ENCODE data around the gene ZBTB42. TPM values are rescaled to one million over a fixed set of nuclear protein-coding genes. Genes with fewer than 3 reads are reported as not detected.

Gene ZBTB42
- polyA plus RNA-seq, 1 donor (not counting 4 experiments of a cell fraction or from before 2014, with no cell fraction given), result 0.50 TPM

GRCh38 chr14:104792945-104793702 is 7.8 kb upstream of the ZBTB42 start:
- no peak for DNase-seq (ENCODE audit: low read depth, low spot score)
- Histone ChIP-seq H3K79me2 (ENCODE audit: control insufficient read depth, insufficient read depth, low read length) (peaks cover 66% of the 10 kb centered on the region), H3K4me1 (ENCODE audit: control insufficient read depth, extremely low read depth, insufficient read depth, low read length) (peaks cover 20% of the 10 kb centered on the region), H3K27me3 (ENCODE audit: control insufficient read depth, extremely low read depth, insufficient read depth, low read length) (peaks cover 8% of the 10 kb centered on the region), H3K4me2 (ENCODE audit: control insufficient read depth, extremely low read depth, insufficient read depth, low read depth, low read length) (peak overlapping the region; percentile 90), H3K27ac (ENCODE audit: control insufficient read depth, insufficient read depth, low read length) (no peak overlapping the region), H2AFZ (ENCODE audit: control insufficient read depth, low read length) (no peak overlapping the region), H3K36me3 (ENCODE audit: control insufficient read depth in 2 of 2, extremely low read depth in 1 of 2, insufficient read depth in 2 of 2, low read length in 2 of 2) (peaks cover 16 to 18% of the 10 kb centered on the region in 2 experiments), H4K20me1 (ENCODE audit: control insufficient read depth, extremely low read depth, insufficient read depth, low read length) (peaks cover 25% of the 10 kb centered on the region), H3K9ac (ENCODE audit: control insufficient read depth, extremely low read depth, insufficient read depth, low read length) (peak overlapping the region; percentile 83), H3K4me3 (ENCODE audit: control insufficient read depth in 2 of 3, extremely low read depth in 1 of 3, insufficient read depth in 2 of 3, low read depth in 1 of 3, low read length in 3 of 3) (no peak overlapping the region), H3K9me3 (ENCODE audit: control insufficient read depth, low read depth, low read length) (no peaks in the 10 kb centered on the region), H3K9me1 (ENCODE audit: control insufficient read depth, extremely low read depth, insufficient read depth, low read length) (peaks cover 10% of the 10 kb centered on the region)
- FAIRE-seq, result no peak
- dilution Hi-C loops (cut with MboI; ENCODE audit: extremely low pct_ligation_motif_present, low sequenced_read_pairs), result no loop called here
- TF ChIP-seq EZH2 (IDR thresholded peaks at IDR 0.05; ENCODE audit: low read length) (no peak), CTCF (optimal IDR thresholded peaks at IDR 0.05 in 1 of 3, IDR thresholded peaks at IDR 0.05 in 1 of 3, conservative IDR thresholded peaks at IDR 0.05 in 1 of 3; ENCODE audit: extremely low read depth in 1 of 3, insufficient read depth in 2 of 3, low read length in 3 of 3) (no peak)

DNA sequence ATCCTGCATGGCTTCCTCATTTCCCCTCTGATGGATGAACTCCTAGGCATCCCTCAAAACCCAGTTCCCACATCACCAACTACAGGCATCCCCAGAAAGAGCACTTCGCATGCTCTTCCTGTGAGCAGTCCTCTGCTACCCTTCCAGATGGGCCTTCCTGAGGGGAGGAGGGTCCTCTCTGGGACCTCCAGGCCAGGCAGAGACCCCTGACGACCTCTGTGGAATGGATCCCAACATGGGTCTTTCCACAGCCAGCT is 7.3 kb upstream of the ZBTB42 start:
- H3K27ac ChIP-seq (ENCODE audit: control insufficient read depth, insufficient read depth, low read length), result no peak overlapping the region
- H3K4me1 ChIP-seq (ENCODE audit: control insufficient read depth, extremely low read depth, insufficient read depth, low read length), result peaks cover 20% of the 10 kb centered on the region
- no peak for DNase-seq (ENCODE audit: low read depth, low spot score)
- H3K9ac ChIP-seq (ENCODE audit: control insufficient read depth, extremely low read depth, insufficient read depth, low read length), result peak overlapping the region; percentile 83
- H3K79me2 ChIP-seq (ENCODE audit: control insufficient read depth, insufficient read depth, low read length), result peaks cover 62% of the 10 kb centered on the region
- peak overlapping the region; percentile 71 to 91 (median 87) for H3K4me3 ChIP-seq (ENCODE audit: control insufficient read depth in 2 of 3, extremely low read depth in 1 of 3, insufficient read depth in 2 of 3, low read depth in 1 of 3, low read length in 3 of 3)
- no peak overlapping the region for H2AFZ ChIP-seq (ENCODE audit: control insufficient read depth, low read length)
- H3K4me2 ChIP-seq (ENCODE audit: control insufficient read depth, extremely low read depth, insufficient read depth, low read depth, low read length), result peak overlapping the region; percentile 90
- peaks cover 13% of the 10 kb centered on the region for H3K27me3 ChIP-seq (ENCODE audit: control insufficient read depth, extremely low read depth, insufficient read depth, low read length)
- peaks cover 16 to 18% of the 10 kb centered on the region in 2 experiments for H3K36me3 ChIP-seq (ENCODE audit: control insufficient read depth in 2 of 2, extremely low read depth in 1 of 2, insufficient read depth in 2 of 2, low read length in 2 of 2)
- H3K9me1 ChIP-seq (ENCODE audit: control insufficient read depth, extremely low read depth, insufficient read depth, low read length), result peaks cover 10% of the 10 kb centered on the region
- peaks cover 25% of the 10 kb centered on the region for H4K20me1 ChIP-seq (ENCODE audit: control insufficient read depth, extremely low read depth, insufficient read depth, low read length)
- dilution Hi-C loops (cut with MboI; ENCODE audit: extremely low pct_ligation_motif_present, low sequenced_read_pairs), result no loop called here
- no peak for FAIRE-seq
- no peaks in the 10 kb centered on the region for H3K9me3 ChIP-seq (ENCODE audit: control insufficient read depth, low read depth, low read length)
- no peak for TF ChIP-seq EZH2 (IDR thresholded peaks at IDR 0.05; ENCODE audit: low read length)
- no peak for TF ChIP-seq CTCF (optimal IDR thresholded peaks at IDR 0.05 in 1 of 3, IDR thresholded peaks at IDR 0.05 in 1 of 3, conservative IDR thresholded peaks at IDR 0.05 in 1 of 3; ENCODE audit: extremely low read depth in 1 of 3, insufficient read depth in 2 of 3, low read length in 3 of 3)
